ENCODE results near the gene LILRB4. TPM values are rescaled to one million over a fixed set of nuclear protein-coding genes. Genes with fewer than 3 reads are reported as not detected.

The LILRB4 gene
- total and polyA plus RNA-seq, 2 of the 4 experiments (the other 2 are of a cell fraction) = not detected

GRCh38 chr19:54696117-54696548 lies 33.3 kb downstream of the LILRB4 start:
- Histone ChIP-seq H4K8ac (ENCODE audit: low read depth in 2 of 2, low read length in 2 of 2) (no peak overlapping the region), H3K9me1 (ENCODE audit: insufficient read depth, low read length) (no peaks in the 10 kb centered on the region), H3K4ac (ENCODE audit: low read depth, low read length) (no peak overlapping the region), H2AK5ac (ENCODE audit: low read depth, low read length) (no peak overlapping the region), H3K4me1 (ENCODE audit: control insufficient read depth, insufficient read depth, low read length) (no peaks in the 10 kb centered on the region), H3K56ac (ENCODE audit: extremely low read depth, insufficient read depth, low read length) (no peak overlapping the region), H3K18ac (ENCODE audit: low read depth, low read length) (no peak overlapping the region), H4K20me1 (ENCODE audit: insufficient read depth, low read length) (no peaks in the 10 kb centered on the region), H2BK120ac (ENCODE audit: low read depth, low read length) (no peak overlapping the region), H3K79me1 (ENCODE audit: low read depth in 1 of 2, low read length in 2 of 2) (no peaks in the 10 kb centered on the region), H3K23ac (ENCODE audit: low read depth, low read length) (no peak overlapping the region), H3K36me3 (ENCODE audit: control insufficient read depth, insufficient read depth, low read length) (no peaks in the 10 kb centered on the region), H2AFZ (replicated peaks; ENCODE audit: low read length, poor library complexity) (no peak overlapping the region), H3K4me3 (ENCODE audit: insufficient read depth, low read depth, low read length) (no peak overlapping the region), H2BK5ac (ENCODE audit: low read depth, low read length, poor library complexity, severe bottlenecking) (no peak overlapping the region), H2BK20ac (ENCODE audit: low read depth, low read length) (no peak overlapping the region), H4K91ac (ENCODE audit: insufficient read depth, low read depth, low read length) (no peak overlapping the region), H3K27ac (ENCODE audit: insufficient read depth, low read length) (no peak overlapping the region), H3K9ac (ENCODE audit: low read depth, low read length) (no peak overlapping the region), H3K9me3 (ENCODE audit: control insufficient read depth, insufficient read depth, low read length) (peaks cover 38% of the 10 kb centered on the region), H2AK9ac (replicated peaks; ENCODE audit: low read depth, low read length, poor library complexity) (no peak overlapping the region), H3K27me3 (ENCODE audit: control insufficient read depth, insufficient read depth, low read length) (no peaks in the 10 kb centered on the region), H4K5ac (ENCODE audit: low read depth, low read length) (no peak overlapping the region), H2BK15ac (ENCODE audit: low read depth, low read length) (no peak overlapping the region), H3K4me2 (ENCODE audit: low read depth, low read length) (no peak overlapping the region), H3K14ac (replicated peaks; ENCODE audit: low read depth, low read length) (no peak overlapping the region)
- in situ Hi-C loops (cut with MboI; ENCODE audit: low sequenced_read_pairs) (no loop called here), dilution Hi-C loops (cut with HindIII; ENCODE audit: low sequenced_read_pairs, unreplicated experiment) (no loop called here), intact Hi-C loops (cut with micrococcal nuclease) (no loop called here)
- no peak for TF ChIP-seq RCOR1 (IDR thresholded peaks at IDR 0.05; ENCODE audit: insufficient replicate concordance, low read length)
- ChIA-PET POLR2A (ENCODE audit: unreplicated experiment) (no interaction called here), CTCF (no interaction called here)
- no TSS peak for BruUV-seq (replicated peaks)
- DNase-seq (no peak), ATAC-seq (ENCODE audit: low read depth) (no peak)
- 67% methylated on average over 2 of the region's 8 CpGs; no CpG with 5 or more reads in 1 of the 2 experiments for WGBS, 2 experiments (ENCODE audit: extremely low coverage in 2 of 2, insufficient read length in 1 of 2)

Measured in IMR-90 (cell line).